Mucosa of descending colon (tissue), 3 donors: ENCODE measurements around the gene ANGPT4. TPM values are rescaled to one million over a fixed set of nuclear protein-coding genes. Genes with fewer than 3 reads are reported as not detected.

ENCODE experiments used
- ATAC-seq: fragments of 200-7000 bp; cut with Tn5 transposase; one replicate; pipeline ENCODE4 v1.9.1; 2020; ENCODE audit warnings: mild to moderate bottlenecking, moderate library complexity
- DNase-seq, 3 donors: peaks; one replicate each; pipeline ENCODE4 v3.0.0-alpha.2; 2020
- H3K36me3 ChIP-seq: fragments of 200-600 bp; one replicate; pipeline ENCODE4 v1.8.0; 2021; ENCODE audit warnings: low read depth, mild to moderate bottlenecking
- H3K4me1 ChIP-seq: fragments of 200-600 bp; one replicate; pipeline ENCODE4 v1.8.0; 2021; ENCODE audit warnings: low read depth, mild to moderate bottlenecking
- H3K4me3 ChIP-seq: fragments of 200-600 bp; one replicate; pipeline ENCODE4 v1.8.0; 2021; ENCODE audit warnings: mild to moderate bottlenecking
- H3K9me3 ChIP-seq: fragments of 200-600 bp; one replicate; pipeline ENCODE4 v1.8.0; 2021; ENCODE audit warnings: mild to moderate bottlenecking
- CTCF ChIP-seq: fragments of 200-600 bp; IDR thresholded peaks from one replicate; pipeline ENCODE4 v1.8.0; 2022; ENCODE audit warnings: antibody characterized with exemption, mild to moderate bottlenecking
- intact Hi-C, 2 donors: fragments of 100-400 bp; cut with DNase I in 1 of 2; cut with micrococcal nuclease in 1 of 2; formaldehyde crosslinking; loops; one replicate each; pipeline versions ENCODE4 v1.11.0 to v1.11.1; 2022; cut with DNase I, micrococcal nuclease
- total RNA-seq, 3 donors: library from RNA; stranded (reverse); fragmentation: NEBNext Ultra II Directional in 2 of 3; extraction: Animal tissue kit (Norgen Biotek cat#: 25700) in 2 of 3; gene quantifications; one replicate each; pipeline versions ENCODE4 v1.2.1 to v1.2.4, GENCODE V29; 2021 to 2023
- donor health status: DM: no; HTN: no; CAD: no; lungs with moderate emphysema.
- donor health status: DM: no; HTN: no; CAD: no.
- donor health status: DM: no; HTN: yes; CAD: no.

ANGPT4 gene
- total RNA-seq, 3 donors from 2014 or later: 0.05 TPM; not detected in 2

- no peak for TF ChIP-seq CTCF
- no peaks in the 10 kb centered on the region for H3K9me3 ChIP-seq
- peaks cover 8% of the 10 kb centered on the region for H3K4me1 ChIP-seq
- intact Hi-C loops: no loop called here
- no peaks in the 10 kb centered on the region for H3K36me3 ChIP-seq
- no peak for DNase-seq
- no peak overlapping the region for H3K4me3 ChIP-seq
- no peak for ATAC-seq
Observed at GRCh38 chr20:820323-820953, 95.7 kb downstream of the ANGPT4 start.

Other genes starting within 250 kb of the ANGPT4 start
- not detected for gene SCRT2, start 240.5 kb downstream of the ANGPT4 start, total RNA-seq
- gene SLC52A3, start 147.8 kb downstream of the ANGPT4 start, total RNA-seq: 10 to 100 TPM; 12.0 to 48.6 (median 15.4) TPM
- gene FAM110A, start 82.6 kb downstream of the ANGPT4 start, total RNA-seq: 10 to 100 TPM in 1 of 3 donors, 1 to 10 TPM in 2; 5.1 to 10.4 (median 8.4) TPM
- under 1 TPM in 2 of 3 donors, not detected in 1; 0.10 to 0.22 TPM for gene RSPO4, start 86.0 kb upstream of the ANGPT4 start, total RNA-seq
- 100 to 1,000 TPM; 113 to 118 (median 117) TPM for gene PSMF1, start 202.3 kb upstream of the ANGPT4 start, total RNA-seq